RCC 7860 (cell line): ENCODE measurements around the gene EFCAB5.
"Not testable (repeated sequence)": the region's sequence is repeated elsewhere in the genome, so short reads cannot be mapped to it uniquely, and the experiment has no call there.

Experiments used
- DNase-seq: peaks from one replicate; pipeline ENCODE4 v3.0.0-alpha.2; 2015; ENCODE audit warnings: low spot score
- FAIRE-seq: peaks from 2 replicates; lab custom pipeline; 2012; peaks lifted over from hg19 to GRCh38; lab: Jason Lieb, UNC

Gene EFCAB5

DNA sequence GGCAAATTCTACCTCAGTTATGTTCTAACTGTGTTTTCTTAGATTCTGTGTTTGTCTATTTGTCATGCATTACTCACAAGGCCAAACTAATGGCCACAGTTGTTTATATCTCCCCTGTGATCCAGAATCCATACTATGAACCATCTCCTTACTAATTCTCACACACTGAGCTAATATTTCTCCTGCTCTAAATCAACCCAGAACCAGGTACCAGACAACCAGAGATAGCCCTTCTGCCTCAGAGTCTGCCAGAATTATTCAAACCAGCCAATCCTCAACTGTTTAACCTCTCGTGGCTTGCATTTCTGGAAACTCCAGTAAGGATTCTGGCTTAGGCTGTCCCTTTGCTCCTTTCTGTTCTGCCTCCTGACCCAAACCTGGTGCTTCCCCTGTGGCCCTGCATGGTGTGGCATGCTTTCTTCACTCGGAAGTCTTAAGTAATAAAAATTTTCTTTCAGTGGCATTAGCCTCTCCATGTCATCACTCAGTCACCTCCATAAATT, 59.4 kb downstream of the EFCAB5 start:
- DNase-seq (no peak), FAIRE-seq (no peak)

DNA sequence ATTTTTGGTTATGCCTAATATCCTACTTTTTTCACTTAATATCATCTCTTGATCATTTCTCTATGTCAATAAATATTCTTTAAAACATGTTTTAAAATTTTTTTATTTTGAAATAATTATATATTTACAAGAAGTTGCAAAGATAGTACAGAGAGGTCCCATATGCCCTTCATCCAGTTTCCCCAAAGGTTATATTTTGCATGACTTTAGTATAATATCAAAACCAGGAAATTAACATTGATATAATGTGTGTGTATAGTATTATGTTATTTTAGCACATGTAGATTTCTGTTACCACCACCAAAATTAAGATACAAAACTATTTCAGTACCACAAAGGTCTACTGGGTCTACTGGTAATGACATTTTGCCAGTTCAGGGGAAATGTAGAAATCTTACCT, 60.7 kb downstream of the EFCAB5 start:
- no peak for DNase-seq
- FAIRE-seq, result no peak

DNA sequence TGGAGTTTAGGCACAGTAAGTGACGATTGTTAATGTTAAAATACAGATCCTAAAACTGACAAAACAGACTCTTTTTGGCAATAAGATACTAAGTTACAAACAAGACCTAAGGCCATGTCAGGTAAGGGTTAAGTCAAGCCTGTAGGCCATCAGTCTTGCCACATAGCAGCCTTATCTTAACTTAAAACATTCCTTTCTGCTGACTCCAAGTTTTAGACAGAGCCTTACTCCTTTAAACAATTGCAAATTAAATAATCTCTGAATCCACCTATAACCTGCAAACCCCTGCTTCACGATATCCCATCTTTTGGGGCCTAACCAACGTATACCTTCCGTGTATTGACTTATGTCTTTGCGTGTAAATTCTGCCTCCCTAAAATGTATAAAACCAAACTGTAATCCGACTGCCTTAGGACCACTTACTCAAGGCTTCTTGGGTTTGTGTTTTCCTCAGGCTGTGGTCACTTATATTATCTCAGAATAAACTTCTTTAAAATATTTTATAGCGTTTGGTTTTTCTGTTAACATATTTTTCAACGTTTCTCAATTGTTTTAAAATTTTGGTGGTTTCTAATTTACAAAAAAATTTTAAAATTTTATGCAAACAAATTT, 64.4 kb downstream of the EFCAB5 start:
- DNase-seq (peak; percentile 18), FAIRE-seq (peak; percentile 71)

DNA sequence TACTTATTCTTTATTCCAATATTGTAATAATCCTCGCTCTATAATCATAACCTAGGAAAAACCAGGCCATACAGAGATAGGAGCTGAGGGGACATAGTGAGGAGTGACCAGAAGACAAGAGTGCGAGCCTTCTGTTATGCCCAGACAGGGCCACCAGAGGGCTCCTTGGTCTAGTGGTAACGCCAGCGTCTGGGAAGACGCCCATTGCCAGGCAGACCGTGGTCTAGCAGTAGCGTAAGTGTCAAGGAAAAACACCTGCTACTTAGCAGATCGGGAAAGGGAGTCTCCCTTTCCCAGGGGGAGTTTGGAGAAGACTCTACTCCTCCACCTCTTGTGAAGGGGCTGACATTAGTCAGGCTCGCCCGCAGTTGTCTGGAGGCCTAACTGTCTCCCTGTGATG, 70.5 kb downstream of the EFCAB5 start:
- FAIRE-seq, DNase-seq: not testable (repeated sequence)

DNA sequence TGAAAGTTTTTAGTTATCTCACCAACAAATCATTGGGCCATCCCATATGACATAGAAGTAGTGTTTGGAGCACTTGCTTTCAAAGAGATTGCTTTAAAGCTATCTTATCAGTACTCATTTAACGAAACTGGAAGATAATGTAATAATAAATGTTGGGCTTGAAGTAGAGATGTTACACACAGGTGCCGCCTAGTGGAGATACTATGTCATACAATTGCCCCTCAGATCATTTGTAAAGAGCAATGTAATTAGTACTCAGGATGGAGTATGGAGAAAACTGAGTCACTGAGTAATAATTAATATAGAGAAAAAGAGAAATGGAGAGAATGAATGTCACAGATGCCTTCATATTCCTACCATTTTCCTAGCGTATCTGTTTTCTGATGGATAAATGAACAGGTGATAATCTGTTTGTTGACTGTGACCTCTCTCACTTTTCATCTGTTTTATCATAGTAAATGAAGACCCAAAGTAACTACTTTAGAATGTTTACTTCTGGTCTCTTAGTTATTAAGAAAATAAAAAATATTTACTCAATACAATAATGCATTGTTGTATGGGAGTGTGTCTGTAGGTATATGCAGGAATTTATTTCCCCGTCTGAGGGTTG, 80.4 kb downstream of the EFCAB5 start:
- no peak for FAIRE-seq
- DNase-seq, result peak; percentile 48

DNA sequence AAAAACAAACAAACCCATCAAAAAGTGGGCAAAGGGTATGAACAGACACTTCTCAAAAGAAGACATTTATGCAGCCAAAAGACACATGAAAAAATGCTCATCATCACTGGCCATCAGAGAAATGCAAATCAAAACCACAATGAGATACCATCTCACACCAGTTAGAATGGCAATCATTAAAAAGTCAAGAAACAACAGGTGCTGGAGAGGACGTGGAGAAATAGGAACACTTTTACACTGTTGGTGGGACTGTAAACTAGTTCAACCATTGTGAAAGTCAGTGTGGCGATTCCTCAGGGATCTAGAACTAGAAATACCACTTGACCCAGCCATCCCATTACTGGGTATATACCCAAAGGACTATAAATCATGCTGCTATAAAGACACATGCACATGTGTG, 83.9 kb downstream of the EFCAB5 start:
- FAIRE-seq, DNase-seq: not testable (repeated sequence)

DNA sequence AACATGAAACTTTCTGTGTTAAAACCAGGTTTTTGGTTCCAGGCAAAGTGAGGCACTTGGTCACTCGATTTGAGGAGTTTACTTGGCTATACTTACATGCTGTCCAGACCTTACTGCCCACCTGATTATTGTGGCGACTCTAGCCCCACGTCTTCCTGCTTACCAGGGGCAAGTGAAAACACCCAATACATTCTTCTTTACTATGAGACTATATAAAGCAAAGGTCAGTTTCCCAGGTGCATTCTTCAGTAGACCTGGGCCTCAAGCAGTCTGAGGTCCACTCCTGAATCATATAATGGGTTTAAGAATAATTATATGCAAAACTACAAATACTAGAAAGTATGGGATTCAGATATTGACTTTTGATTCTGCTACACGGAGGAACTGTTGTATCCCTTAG, 86.2 kb downstream of the EFCAB5 start:
- no peak for FAIRE-seq
- no peak for DNase-seq

DNA sequence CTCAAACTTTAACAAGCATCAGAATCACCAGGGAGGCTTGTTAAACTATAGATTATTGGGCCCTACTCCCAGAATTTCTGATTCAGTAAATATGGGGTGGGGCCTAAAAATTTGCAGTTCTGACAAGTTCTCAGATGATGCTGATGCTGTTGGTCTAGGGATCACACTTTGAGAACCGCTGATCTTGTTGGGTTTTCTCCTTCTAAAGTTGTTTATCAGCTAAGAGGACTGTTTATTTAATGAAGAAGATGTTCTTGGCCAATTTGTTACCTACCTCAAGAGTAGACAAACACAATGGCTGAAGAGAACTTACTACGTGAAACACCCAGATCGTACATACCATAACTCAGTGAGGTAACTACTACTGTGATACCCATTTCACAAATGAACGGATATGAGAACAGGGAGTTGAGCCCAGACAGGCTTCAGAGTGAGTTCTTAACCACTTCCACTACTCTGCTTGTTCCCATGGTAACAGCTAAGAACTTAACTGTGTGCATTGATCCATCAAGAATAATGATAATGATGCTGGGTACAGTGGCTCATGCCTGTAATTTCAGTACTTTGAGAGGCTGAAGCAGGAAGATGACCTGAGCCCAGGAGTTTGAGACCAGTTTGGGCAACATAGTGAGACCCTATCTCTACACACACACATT, 89.9 kb downstream of the EFCAB5 start:
- FAIRE-seq (no peak), DNase-seq (no peak)

DNA sequence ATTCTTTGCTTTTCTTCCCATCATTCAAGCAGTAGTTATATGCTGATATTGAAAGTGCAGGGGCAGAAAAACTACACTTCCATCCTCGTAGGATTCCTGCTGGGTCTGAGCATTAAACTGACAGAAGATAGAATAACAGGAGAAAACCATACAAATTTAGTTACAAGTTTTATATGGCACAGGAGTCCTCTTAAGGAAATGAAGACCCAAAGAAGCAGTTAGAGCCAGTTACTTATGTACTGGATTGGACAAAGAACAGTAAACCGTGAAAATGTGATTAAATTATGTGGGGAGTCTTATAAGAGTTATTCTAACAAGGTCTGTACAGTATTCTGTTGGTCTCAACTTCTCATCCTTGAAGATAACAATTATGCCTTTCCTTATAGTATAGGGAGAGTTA, 93.9 kb downstream of the EFCAB5 start:
- no peak for DNase-seq
- no peak for FAIRE-seq

DNA sequence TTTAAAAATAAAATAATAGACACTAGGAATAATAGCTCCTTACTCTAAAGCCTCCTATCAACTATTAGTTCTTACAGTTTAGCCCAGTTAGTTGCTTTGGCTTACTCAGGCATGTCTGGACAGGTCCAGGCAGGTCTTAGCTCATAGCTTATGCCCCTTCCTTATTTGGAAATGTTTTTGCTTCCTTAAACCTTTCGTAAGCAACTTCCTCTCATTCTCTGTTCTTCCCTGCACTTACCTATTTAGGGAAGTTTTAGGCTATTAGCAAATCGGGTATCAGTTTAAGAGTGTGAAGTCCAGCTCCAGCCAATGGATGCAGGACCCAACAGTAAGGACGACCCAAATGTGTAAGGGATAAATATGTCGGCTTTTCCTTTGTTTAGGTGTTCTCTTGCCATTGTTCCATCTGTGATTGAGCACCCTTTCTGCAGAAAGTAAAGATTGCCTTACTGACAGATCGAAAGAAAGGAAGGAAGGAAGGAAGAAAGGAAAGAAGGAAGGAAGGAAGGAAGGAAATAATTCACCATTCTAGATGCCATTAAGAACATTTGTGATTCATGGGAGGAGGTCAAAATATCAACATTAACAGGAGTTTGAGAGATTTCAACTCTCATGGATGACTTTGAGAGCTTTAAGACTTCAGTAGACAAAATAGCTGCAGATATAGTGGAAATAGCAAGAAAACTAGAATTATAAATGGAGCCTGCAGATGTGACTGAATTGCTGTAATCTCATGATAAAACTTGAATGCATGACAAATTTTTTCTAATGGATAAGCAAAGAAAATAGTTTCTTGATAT, 99.5 kb downstream of the EFCAB5 start:
- not testable (repeated sequence) for FAIRE-seq, DNase-seq

DNA sequence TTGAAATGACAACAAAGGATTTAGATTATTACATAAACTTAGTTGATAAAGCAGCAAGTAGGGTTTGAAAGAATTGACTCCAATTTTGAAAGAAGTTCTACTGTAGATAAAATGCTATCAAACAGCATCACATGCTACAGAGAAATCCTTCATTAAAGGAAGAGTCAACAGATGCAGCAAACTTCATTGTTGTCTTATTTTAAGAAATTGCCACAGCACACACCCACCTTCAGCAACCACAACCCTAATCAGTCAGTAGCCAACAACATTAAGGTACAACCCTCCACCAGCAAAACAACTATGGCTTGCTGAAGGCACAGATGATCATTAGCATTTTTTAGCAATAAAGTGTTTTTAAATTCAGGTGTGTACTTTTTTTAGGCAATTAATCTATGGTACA, 100.1 kb downstream of the EFCAB5 start:
- DNase-seq (no peak), FAIRE-seq (no peak)

DNA sequence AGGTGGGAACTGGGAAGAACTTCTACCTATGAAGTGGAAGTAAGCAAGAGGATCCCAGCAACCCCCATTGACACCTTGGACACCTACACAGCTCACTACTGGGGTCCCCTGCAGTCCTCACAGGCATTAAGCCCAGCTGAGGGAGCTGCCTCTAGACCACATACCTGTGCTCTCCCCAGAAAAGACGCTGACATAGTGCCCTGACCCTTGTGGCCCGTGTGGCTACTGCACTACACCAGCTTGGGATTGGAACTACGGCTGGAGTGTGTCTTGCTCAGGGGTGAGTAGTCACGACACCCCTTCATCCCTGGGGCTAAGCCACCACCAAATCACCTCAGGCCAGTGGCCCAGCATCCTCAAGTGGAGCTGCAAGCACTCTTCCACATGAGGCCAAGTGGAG, 120.9 kb downstream of the EFCAB5 start:
- no peak for FAIRE-seq
- no peak for DNase-seq

DNA sequence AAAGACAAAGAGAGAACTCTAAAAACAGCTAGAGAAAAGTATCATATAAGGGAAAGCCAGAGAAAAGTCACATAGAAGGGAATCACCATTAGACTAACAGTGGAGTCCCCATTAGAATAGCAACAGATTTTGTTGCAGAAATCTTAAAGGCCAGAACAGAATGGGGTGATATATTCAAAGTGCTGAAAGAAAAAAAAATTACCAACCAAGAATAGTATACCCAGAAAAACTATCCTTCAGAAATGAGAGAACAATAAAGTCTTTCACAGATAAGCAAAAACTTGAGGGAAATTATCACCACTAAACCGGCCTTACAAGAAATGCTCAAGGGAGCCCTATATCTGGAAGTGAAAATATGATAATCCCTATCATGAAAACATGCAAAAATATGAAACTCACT, 123.3 kb downstream of the EFCAB5 start:
- FAIRE-seq (no peak), DNase-seq (no peak)

DNA sequence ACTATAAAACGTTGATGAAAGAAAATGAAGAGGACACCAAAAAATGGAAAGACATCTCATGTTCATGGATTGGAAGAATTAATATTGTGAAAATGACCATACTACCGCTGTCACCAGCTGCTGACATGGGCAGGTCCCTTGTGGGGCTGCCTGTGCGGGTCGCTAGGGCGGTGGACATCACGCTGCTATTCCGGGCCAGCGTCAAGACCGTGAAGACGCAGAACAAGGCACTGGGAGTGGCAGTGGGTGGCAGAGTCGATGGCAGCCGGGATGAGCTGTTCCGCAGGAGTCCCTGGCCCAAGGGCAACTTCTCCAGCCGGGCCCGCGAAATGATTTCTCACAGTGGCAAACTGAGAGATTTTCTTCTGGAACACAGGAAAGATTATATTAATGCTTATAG, 127.0 kb downstream of the EFCAB5 start:
- no peak for DNase-seq
- no peak for FAIRE-seq

DNA sequence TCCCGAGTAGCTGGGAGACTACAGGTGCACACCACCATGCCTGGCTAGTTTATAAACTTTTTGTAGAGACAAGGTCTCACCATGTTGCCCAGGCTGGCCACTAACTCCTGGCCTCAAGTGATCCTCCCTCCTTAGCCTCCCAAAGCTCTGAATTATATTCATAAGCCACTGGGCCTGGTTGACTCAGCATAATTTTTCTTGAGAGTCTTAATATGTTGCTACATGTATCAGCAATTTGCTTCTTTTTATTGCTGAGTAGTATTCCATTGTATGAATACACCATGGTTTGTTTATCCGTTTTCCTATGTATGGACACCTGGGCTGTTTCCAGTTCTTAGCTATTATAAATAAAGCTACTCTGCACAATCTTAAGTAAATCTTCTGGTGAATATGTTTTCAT, 132.8 kb downstream of the EFCAB5 start:
- DNase-seq (no peak), FAIRE-seq (no peak)

DNA sequence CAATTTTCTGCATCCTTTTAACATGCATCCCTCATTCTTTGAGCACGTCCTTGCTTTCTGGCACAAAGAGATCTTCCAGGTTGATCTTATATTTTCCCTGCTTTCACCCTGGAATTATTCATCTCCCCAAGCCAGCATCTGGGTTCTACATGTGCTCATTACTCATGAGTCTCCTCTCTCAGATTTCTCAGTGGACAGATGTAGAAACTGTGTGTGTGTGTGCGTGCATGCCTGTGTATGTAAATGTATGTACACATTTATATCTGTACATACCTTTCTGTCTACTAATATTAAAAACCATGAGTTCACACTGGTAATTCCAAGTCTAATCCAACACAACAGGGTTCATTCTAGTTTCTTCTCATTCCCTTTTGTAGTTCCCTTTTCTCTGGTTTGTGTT, 133.3 kb downstream of the EFCAB5 start:
- DNase-seq (no peak), FAIRE-seq (no peak)

DNA sequence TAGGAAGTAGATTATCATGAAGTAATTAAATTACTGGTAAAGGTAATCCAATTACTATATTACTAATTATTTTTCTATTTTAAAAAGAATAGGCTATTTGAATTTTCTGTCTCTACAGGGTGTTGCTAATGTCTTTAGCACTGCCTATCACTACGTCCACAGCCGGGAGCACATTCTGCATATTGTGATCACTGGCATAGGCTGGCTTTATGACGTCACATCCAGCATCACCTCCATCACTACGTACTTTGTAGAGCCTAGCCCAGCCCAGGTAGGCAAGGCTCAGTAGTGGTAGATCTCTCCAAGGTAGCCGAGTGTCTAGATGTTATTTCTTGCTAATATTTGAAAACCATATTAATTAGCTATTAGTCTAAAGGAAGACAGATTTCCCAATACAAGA, 141.3 kb downstream of the EFCAB5 start:
- FAIRE-seq (no peak), DNase-seq (no peak)

DNA sequence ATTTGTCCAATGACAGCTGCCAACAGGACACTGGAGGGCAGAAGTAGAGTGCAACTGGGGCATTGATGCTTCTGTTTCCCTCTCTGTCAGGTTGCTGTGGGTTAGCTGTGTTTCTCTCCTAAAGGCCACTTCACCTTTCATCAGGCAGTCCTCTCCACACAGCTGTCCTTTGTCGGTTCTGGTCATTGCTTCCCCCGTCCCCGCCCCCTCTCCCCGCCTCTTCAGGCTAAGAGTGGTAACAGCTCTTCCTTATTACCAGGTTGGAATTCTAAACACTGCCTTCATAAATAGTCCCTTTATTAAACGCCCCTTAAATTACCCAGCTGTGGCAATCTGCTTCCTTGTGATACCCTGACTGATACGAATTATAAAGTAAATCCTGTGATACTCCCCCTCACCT, 143.4 kb downstream of the EFCAB5 start:
- DNase-seq (no peak), FAIRE-seq (no peak)

DNA sequence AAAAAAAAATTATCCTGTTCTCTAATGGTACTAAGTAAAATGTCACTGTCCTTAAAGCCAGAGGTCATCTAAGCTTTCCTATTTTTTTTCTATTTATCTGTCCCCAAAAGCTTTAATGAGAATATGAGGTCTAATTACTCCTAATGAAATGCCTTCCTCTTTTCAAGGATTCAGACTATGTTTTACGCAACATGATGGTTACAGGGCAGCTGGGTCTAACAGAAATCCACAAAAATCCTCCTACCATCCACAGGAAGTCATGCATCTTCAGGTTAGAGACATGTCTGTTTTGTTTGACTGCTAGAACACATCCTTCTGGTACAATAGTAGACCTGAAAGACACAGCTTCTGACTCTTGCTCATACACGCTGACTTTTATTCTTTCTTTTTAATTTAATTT, 145.5 kb downstream of the EFCAB5 start:
- DNase-seq (no peak), FAIRE-seq (no peak)

DNA sequence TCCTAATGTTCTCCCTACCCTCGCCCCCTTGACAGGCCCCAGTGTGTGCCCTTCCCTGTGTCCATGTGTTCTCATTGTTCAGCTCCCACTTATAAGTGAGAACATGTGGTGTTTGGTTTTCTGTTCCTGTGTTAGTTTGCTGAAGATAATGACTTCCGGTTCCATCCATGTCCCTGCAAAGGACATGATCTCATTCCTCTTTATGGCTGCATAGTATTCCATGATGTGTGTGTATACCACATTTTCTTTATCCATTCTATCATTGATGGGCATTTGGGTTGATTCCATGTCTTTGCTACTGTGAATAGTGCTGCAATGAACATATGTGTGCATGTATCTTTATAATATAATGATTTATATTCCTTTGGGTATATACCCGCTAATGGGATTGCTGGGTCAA, 146.0 kb downstream of the EFCAB5 start:
- FAIRE-seq, result not testable (repeated sequence)

DNA sequence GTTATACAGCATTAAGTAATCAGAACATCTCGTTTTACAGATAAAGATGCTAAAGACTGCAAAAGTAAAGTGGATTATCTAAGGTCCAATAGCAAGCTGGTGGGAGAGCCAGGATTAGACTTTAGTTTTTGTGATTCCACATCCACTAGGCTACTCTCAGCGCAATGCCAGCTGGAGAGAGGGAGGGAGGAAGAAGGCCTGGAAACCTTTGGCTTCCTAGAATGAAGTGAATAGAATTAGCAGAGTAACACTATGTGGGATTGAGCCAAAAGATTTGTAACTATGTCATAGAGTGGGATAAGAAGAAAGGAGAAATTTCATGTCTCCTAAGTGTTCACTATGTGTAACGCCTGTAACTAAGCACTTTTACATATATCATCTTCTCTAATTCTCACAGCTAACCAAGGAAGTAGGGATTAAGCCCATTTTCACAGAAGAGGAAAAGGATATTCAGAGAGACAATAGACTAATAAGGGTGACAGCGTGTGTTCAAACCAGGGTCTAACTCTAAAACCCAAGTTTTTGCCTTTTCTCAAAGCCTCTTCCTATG, 149.8 kb downstream of the EFCAB5 start:
- DNase-seq (no peak), FAIRE-seq (no peak)

More for the DNA sequence above, 146.0 kb downstream of the EFCAB5 start:
- DNase-seq, result not testable (repeated sequence)
